CD4-positive, alpha-beta T cell treated with Interleukin-1 beta for 1 hour (primary cell): Measurements from ENCODE around the gene DNAJC24.

Source experiments
- DNase-seq, 2 donors: peaks; one replicate each; pipeline ENCODE4 v3.0.0-alpha.2; 2020 to 2022

The DNAJC24 gene

DNA sequence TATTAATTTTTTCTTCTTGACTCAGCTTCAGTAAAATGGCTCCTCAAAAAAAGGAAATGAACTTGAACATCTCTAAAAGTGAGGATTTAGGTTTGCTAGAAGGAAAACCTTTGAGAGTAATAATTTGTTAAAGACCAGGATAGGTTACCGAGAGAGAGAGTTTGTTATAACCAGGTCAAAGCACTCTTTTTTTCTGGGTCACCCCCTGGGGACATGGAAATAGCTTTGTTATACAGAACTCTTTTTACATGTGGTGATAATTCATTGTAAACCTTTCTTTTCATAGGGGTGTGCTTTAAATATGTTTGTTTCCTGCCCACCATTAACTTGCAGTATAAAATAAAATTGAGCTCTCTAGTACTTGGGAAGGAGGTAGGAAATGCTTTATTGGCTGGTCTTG lies 47.7 kb downstream of the DNAJC24 start:
- DNase-seq, result no peak

DNA sequence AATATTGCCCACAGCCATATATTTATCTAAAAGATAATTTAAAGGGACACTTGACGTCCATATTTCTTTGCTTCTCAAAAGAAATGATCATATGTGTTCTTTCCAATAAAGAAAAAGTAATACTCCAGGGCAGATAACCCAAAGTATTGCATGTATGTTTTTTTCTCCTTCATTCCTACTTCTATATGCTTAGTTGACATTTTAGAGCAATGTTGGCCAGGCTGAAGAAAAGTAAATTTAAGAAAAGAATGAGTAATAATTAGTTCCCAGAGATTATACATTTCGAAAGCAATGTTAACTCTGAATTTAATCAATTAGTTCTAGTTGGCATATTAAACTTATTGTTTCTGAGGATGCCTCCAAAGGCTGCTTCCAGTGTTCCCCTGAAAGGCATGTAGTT lies 48.2 kb downstream of the DNAJC24 start:
- DNase-seq, result no peak

DNA sequence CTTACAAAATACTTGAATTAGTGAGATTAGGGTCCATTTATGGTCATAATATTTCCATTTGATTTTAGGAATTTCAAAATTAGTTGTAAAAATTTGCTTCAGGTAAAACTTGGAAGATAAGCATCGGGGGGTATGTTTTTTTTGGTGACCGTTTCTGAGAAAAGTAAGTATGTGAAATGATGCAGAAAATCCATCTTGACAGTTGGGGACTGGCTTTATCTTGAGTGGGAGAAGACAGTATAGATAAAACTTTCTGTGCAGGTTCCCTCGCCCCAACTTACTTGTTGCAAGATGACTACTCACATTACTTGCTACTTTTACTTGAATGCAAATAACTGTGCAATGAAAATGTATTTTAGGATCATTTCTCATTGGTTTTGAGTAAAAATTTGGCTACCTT lies 49.5 kb downstream of the DNAJC24 start:
- no peak for DNase-seq

DNA sequence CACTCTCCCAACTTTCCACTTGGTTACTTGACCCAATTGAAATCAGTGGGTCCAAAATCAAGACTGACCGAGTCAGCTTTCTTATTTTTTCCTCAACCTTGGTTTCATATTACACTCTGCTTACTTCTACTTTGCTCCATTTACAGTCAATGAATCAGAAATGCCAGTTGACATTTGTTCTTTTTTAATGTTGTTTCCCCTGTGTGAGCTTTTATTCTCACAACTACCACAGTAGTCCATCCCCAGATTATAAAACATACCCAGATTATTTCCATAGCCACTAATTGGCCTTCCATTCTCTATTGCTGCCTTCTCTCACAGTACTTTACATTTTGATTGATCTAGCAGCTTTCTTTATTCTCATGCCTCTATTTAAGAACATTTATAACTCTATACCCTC lies 50.0 kb downstream of the DNAJC24 start:
- no peak for DNase-seq

DNA sequence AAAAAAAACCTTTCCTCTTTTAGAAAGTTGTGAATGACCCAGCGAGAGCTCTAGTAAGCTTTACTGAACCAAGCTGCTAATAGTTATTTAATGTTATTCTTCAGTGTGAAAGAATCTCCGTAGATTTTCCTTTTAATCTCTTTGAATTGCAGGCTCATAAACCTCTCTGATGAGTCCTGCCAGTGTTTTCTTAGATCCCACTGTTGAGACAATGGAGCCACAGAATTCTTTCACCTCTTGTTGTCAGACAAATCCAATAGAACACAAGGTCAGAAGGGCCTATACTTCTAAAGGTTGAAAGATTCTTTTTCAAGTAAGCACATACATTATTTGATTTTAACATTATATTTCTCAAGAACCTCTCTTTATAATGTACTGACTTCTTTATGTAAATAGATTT lies 52.2 kb downstream of the DNAJC24 start:
- no peak for DNase-seq

DNA sequence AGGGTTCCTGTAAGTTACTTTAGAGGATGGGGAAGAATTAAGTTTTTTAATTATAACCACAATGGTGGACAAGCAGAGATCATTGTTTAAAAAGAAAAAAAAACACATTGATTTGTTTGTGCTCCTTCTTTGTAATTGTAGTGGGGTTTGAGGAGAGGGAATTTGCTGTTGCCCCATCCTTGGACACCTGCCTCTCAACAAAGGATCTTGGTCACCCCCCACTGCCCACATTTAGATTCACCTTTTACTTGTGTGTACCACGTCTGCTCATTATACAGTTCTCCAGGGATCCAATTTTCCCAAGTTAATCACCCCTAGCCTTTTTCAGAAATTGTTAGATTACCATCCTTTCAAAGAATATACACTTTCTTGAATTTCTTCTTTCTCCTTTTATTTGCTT lies 53.0 kb downstream of the DNAJC24 start:
- no peak for DNase-seq

DNA sequence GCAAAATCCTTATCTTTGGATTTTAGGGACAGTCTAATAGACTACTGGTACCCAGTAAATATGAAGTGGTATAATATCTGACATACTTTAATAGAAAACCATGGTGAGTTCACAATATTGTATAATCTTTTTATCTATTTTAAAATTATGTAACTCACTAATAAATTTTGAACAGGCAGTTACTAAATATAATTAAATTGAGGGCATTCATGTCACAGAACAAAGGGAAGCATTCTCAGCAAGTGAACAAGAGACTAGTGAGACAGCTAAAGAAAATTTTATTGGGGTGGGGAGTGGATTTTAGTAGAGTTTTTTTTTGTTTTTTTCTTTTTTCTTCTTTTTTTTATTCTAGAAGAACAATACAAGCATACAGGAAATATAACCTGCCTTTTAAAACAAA lies 55.0 kb downstream of the DNAJC24 start:
- no peak for DNase-seq

DNA sequence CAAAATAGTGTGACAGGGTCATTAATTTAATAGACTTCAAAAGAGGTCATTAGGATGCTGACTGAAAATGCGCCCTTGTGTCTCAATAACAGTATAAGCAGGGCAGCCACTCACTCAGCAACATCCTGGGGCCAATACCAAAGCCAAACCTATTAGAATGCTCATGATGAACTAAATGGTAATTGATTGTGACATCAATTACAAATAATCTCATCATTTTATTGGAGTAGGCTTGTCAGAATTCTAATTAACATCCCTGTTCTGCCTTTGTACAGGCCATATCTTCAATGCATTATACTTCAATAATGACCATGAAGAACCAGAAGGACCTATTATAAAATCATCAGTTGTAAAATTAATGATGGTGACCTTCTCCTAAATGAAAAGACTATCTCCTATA lies 64.2 kb downstream of the DNAJC24 start:
- no peak for DNase-seq

DNA sequence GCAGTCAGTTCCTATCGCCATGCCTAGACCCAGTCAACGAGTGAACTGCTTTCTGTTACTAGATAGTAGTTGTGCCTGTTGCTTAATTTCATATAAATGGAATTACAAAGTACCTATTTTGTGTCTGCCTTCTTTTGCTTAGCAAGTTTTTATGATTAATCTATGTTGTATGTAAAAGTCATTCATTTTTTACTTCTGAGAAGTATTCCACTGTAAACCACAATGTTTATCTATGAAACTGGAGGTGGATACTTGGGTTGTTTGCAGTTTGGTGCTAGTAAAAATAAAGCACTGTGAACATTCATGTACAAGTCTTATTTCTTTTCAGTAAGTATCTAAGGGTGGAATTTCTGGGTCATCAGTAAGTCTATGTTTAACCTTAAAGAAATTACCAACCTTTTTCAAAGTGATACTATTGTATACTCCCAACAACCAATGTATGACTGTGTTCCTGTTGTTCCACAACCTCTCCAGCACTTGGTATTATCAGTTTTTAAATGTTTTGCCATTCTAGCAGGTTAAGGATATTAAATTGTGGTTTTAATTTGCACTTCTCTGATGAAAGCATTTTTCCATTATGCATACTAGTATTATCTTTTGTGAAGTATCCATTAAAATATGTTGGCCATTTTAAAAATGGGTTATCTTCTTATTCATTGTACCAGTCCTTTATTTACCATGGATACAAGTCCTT lies 68.2 kb downstream of the DNAJC24 start:
- DNase-seq, result no peak

DNA sequence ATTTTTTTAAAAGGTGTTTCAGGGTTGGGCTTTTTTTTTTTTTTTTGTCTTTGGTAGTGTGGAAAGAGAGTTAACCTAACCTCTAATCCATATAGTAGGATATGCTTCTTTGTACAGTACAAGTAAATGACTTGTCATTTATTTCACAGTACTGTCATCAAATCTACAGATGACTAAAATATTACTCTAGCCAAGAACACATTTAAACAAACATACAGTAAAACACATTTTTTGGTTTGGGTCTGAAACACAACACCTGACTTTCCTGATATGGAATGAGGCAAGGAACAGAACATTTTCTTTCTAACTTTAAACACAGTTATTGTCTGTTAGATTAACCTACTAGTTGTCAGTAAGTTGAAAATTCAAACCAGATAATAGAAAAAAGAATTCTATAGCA lies 71.6 kb downstream of the DNAJC24 start:
- no peak for DNase-seq

DNA sequence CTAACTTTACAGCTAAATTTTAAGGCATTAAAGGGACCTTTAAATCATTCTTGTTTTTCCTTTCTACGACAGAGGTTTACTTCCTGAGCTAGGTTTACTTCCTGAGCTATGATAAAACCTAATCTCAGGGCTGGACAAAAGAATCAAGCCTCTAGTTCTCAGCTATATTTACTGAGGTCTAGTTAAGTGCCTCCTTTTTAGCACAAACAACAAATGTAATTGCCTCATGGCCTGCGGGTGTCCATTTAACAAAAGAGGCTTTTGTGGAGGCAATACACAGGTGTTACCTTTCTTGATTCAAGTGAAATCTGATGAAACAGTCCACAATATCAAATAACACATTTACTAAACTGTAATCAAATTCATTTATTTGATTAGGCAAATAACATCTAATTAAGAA lies 72.4 kb downstream of the DNAJC24 start:
- DNase-seq, result no peak

DNA sequence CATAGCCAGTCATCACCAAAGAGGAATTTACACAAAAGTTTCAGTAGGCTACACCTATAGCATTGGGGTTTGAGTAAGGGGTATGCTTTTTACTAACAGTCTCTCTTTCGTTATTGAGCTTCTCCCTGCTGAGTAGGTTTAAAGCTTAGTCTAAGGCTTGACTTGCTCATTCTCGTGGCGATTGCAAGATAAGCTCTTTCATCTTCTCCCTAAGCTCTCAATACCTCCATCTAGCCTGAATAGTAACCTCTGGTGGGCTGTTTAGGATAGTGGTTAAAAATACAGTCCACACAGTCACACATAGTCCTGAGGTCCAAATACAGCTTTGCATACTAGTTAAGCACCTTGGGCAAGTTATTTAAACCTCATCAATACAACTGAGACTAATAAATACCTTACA lies 74.1 kb downstream of the DNAJC24 start:
- no peak for DNase-seq

DNA sequence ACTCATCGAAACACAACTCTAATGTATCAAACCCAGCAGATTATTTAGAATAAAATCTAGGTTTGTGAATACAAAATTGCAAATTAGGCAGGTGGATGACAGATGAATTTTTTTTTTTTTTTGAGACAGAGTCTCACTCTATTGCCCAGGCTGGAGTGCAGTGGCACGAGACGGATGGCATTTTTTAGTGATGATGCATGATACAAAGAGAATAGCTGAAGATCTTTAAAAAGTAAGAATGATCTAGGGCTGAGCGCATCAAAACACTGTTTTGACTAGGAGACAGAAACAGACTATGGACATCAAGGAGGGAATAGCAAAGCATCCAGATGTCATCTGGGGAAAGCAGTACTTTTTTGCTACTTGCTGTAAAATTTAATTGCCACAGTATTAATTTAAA lies 76.0 kb downstream of the DNAJC24 start:
- DNase-seq, result no peak

DNA sequence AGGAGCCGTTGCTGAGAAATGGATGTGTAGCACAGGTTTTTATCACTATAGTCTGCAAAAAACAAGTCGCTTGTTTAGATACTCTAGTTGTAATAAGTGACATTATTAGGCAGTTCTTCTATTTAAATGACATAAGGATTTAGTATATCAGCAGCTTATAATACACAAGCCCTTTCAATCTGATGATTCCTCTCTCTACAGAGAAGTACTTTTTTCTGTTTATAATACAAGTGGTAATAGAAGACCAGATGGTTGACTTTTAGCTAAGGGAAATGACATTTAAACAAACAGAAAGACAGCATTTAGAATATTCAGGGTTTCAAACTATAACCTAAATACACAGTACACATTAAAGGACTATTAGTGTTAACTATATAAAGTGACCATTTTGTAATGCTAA lies 79.4 kb downstream of the DNAJC24 start:
- no peak for DNase-seq

DNA sequence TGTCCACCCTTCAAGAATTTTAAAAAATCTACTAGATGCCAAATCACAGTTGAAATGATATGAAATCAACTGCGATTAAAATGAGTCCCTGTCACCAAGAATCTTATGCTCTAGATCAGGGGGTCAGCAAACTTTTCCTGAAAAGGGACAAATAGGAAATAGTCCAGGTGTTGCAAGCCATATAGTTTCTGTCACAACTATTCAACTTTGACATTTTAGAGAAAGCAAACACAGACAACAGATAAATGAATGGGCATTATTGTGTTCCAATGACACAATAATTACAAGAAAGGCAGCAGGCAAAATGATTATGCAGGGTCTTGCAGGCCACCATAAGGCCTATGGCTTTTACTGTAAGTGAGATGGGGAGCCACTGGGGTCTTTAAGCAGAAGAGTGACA lies 81.2 kb downstream of the DNAJC24 start:
- DNase-seq, result no peak

DNA sequence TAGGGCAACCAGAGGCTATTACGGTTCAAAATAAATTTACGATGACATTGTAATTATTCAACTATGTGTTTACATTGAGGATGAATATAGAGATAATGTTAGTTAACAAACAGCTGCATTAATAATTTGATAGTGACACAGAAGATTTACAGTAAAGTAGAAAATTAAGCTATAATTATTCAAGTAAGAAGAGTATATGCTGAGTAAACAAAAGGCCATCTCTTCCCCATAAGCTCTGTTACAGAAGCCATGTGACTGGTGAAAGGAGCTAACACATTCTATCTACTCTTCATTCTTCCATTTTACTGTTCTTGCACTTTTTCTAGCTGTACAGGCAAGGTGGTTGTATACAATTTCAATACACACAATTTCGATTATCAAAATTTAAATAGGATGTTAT lies 85.5 kb downstream of the DNAJC24 start:
- DNase-seq, result no peak

DNA sequence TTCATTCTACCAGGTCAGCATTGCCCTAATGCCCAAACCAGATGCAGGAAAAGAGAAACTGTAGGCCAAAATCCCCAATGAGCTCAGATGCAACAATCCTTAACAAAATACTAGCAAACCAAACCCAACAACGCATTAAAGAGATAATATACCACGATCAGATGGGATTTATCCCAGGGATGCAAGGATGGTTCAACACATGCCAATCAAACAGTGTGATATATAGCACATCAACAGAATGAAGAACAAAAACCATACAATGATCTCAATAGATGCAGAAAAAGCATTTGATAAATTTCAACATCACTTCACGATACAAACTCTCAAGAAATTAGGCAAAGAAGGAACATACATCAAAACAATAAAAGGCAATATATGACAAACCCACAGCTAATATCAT lies 94.8 kb downstream of the DNAJC24 start:
- DNase-seq, result no peak

DNA sequence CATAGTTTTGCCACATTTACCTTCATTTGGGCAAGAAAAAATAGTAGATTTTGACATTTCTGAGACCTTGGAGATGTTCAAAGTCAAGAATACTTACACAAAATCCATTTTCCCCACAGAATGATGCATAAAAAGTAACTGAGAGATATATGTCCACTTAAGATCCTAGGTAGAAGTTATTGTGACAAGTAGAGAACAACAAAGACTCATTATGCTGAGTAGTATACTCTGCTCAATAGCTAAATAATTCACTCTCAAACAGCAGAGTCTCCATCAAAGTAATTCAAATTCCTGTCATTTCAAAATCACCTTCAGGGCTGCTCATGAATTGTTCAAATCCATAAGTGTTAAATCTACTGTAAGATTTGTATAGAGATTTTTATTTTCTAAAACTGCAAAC lies 104.4 kb downstream of the DNAJC24 start:
- DNase-seq, result no peak

DNA sequence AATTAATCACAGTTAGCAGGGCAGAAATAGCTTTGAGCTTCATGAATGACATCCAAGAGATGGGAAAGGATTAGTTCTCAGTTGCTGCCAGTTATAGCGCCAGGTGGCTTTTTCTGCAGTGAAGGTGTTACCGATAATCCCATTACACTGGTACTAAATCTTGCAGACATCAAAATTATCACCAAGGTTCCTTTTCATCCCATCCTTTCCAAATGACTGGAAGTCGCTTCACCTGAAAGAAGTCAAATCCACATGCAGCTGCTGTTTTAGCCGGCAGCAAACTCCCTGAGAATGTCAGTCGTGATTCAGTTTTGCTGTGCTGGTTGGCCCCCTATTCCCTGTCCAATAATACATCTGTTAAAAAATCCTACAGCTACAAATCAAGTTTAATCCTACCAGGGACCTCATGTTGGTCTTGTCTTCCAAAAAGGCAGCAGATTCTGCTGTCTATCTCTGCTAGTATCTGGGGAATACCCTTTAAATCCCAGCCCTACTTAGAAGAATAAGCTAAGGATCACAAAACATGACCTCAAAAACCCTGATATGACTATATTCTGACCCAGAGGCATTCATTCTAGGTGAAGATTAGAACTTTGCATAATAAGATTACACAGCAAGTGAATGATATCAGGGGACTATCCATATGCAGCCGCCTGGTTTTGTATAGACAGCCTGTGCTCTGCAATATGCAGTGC lies 108.0 kb downstream of the DNAJC24 start:
- no peak for DNase-seq

DNA sequence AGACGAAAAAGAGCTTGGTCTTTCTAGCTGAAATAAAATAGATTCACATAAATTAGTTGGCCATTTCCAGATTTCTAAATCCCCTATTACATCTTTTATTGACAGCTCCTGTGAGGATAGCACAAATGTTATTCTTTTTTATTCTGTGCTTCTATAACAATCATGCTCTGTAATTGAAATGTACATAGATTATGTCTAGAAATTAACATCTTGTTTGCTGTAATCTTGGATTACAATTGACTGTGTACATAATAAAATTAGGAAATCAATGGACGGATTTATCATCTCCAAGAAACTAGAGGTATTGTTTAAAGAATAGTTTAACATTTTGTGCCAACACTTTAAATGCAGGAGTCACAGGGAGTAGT lies 108.5 kb downstream of the DNAJC24 start:
- no peak for DNase-seq

DNA sequence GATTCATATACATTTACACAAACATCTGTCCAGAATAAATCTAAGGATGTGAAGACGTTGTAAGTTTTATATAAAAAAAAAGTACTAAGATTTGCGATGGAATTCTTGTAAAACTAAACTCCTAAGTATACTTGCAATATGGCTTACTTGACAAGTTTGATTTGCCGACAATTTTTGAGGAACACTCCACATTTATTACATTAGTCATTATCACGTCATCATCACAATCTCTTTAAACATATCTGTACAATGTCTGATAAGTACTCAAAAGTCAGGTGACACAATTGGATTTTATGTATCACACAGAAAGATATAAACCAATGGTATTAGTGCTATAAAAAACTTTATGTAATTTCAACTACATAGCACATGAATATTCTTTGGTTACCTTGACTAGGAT lies 109.4 kb downstream of the DNAJC24 start:
- DNase-seq, result no peak

DNA sequence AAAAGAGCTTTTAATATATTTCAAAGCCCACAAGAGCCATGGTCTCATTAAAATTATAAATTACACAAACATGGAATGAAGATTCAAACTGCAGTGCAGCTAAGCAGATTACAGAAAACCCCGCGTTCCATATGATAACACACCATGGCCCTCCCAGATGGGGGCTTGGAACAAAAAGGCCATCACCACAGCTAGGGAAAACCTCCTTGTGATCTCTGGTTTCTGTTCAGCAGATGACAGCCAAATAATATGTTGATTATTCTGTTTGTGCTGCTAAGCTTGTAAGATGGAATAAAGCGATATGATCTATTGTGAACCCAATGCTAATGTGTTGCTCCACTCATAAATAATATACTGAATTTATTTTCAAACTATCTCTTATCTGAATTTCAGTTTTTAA lies 111.3 kb downstream of the DNAJC24 start:
- DNase-seq, result no peak
